ENCODE results near the gene AMDHD2. TPM values are rescaled to one million over a fixed set of nuclear protein-coding genes. Genes with fewer than 3 reads are reported as not detected.

AMDHD2 gene
- total RNA-seq, 4 donors from 2014 or later: 20.0 to 33.2 (median 26.4) TPM

DNA sequence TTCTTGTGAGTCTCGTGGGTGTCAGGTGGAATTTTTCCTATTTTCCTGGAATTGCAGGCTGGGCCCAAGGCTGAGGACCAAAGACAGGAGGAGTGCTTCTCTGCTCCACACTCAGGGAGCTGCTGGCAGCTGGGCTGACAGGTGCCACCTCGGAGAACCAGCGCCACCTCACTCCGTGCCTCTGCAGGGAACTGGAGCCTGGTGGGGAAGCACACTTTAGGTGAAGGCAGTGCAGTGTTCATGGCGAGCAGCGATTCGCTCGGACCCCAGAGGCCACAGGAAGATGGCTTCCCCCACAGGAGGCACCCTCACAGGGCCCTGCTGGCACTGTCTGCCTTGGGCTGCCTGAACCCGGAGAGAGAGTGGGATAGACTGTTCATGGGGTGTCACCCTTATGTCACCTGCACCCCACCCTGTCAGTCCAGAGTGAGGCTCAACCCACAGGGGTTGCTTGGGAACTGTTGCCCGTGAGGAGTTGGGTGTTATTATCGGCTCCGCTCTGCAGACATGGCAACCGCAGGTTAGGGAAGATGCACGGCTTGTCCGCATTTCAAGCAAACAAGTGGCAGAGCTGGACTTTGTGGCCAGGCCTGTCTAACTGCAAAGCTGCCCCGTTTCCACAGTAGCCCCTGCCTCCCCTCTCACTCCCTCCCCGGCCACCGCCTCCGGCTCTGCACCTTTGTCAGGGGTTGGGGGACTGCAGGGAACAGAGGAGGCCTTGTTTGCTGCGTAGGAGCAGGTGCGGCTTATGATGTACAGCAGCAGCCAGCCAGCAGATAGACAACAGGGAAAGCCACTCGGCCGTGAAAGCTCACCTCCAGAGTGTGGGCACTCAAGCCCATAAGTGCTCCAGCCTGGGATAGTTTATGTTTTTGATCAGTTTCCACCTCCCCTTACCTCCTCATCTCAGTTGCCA is 29.7 kb upstream of the AMDHD2 start:
- intact Hi-C loops (cut with DNase I): no loop called here
- peaks cover 0 to 16% (median 5%) of the 10 kb centered on the region in 4 donors for H3K36me3 ChIP-seq
- no peak overlapping the region for H3K27ac ChIP-seq (replicated peaks in 1 of 4)
- H3K27me3 ChIP-seq: no peaks in the 10 kb centered on the region
- no peaks in the 10 kb centered on the region for H3K9me3 ChIP-seq
- 91% methylated on average over 19 of the region's 23 CpGs for WGBS
- no peak overlapping the region for H3K4me3 ChIP-seq
- no peak for TF ChIP-seq POLR2A (IDR thresholded peaks at IDR 0.05; ENCODE audit: low read depth)
- no peak for TF ChIP-seq EP300 (IDR thresholded peaks at IDR 0.05)
- no peak for TF ChIP-seq POLR2AphosphoS5 (IDR thresholded peaks at IDR 0.05)
- no peak for TF ChIP-seq CTCF (IDR thresholded peaks at IDR 0.05)
- DNase-seq (ENCODE audit: extremely low spot score): no peak
- peaks cover 7 to 17% (median 13%) of the 10 kb centered on the region in 4 donors for H3K4me1 ChIP-seq

GRCh38 chr16:2492292-2492691 is 27.9 kb upstream of the AMDHD2 start:
- H3K9me3 ChIP-seq: no peaks in the 10 kb centered on the region
- WGBS: 88% methylated on average over 7 of the region's 13 CpGs
- TF ChIP-seq CTCF (IDR thresholded peaks at IDR 0.05) (no peak), POLR2A (IDR thresholded peaks at IDR 0.05; ENCODE audit: low read depth) (no peak), POLR2AphosphoS5 (IDR thresholded peaks at IDR 0.05) (no peak), EP300 (IDR thresholded peaks at IDR 0.05) (no peak)
- peaks cover 13 to 24% (median 18%) of the 10 kb centered on the region in 4 donors for H3K36me3 ChIP-seq
- H3K27ac ChIP-seq (replicated peaks in 1 of 4): no peak overlapping the region
- no peak for DNase-seq (ENCODE audit: extremely low spot score)
- peaks cover 5 to 8% (median 7%) of the 10 kb centered on the region in 4 donors for H3K4me1 ChIP-seq
- H3K4me3 ChIP-seq: no peak overlapping the region
- H3K27me3 ChIP-seq: no peaks in the 10 kb centered on the region
- intact Hi-C loops (cut with DNase I): no loop called here

DNA sequence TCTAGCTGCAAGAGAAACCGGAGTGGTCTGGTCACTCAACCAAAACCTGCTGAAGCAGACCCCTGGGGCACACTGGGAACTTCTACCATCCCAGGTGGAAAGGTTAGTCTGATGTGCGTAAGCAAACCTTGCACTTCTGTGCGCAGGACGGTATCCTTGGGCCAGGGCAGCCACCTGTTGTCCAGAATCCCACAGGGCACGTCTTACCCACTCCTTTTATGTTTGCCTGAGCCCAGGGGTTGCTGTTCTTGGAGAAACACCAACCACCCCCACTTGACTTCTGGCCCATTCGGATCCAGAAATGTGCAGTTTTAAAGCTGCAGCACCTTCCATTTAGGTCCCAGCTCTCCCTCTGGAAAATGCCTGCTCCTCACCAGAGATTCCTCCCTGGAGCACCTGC is 26.6 kb upstream of the AMDHD2 start:
- WGBS: 92% methylated on average over 6 of the region's 6 CpGs
- Histone ChIP-seq H3K27me3 (no peaks in the 10 kb centered on the region), H3K4me3 (no peak overlapping the region), H3K36me3 (peaks cover 13 to 37% (median 25%) of the 10 kb centered on the region in 4 donors), H3K4me1 (peaks cover 17 to 19% (median 18%) of the 10 kb centered on the region in 4 donors), H3K9me3 (no peaks in the 10 kb centered on the region), H3K27ac (replicated peaks in 1 of 4) (no peak overlapping the region)
- intact Hi-C loops (cut with DNase I): no loop called here
- TF ChIP-seq CTCF (IDR thresholded peaks at IDR 0.05): no peak
- TF ChIP-seq POLR2AphosphoS5 (IDR thresholded peaks at IDR 0.05): no peak
- TF ChIP-seq POLR2A (IDR thresholded peaks at IDR 0.05; ENCODE audit: low read depth): no peak
- DNase-seq (ENCODE audit: extremely low spot score): no peak

- no peaks in the 10 kb centered on the region for H3K9me3 ChIP-seq
- H3K27ac ChIP-seq (replicated peaks in 1 of 4): no peak overlapping the region
- H3K4me1 ChIP-seq: peaks cover 20 to 25% (median 23%) of the 10 kb centered on the region in 4 donors
- H3K36me3 ChIP-seq: peaks cover 13 to 46% (median 32%) of the 10 kb centered on the region in 4 donors
- intact Hi-C loops (cut with DNase I): no loop called here
- TF ChIP-seq POLR2AphosphoS5 (IDR thresholded peaks at IDR 0.05) (no peak), CTCF (IDR thresholded peaks at IDR 0.05) (no peak), POLR2A (IDR thresholded peaks at IDR 0.05; ENCODE audit: low read depth) (no peak), EP300 (IDR thresholded peaks at IDR 0.05) (no peak)
- DNase-seq (ENCODE audit: extremely low spot score): no peak
- WGBS: 95% methylated on average over 5 of the region's 5 CpGs
- H3K27me3 ChIP-seq: no peaks in the 10 kb centered on the region
- no peak overlapping the region for H3K4me3 ChIP-seq
Observed at GRCh38 chr16:2494616-2495015, 25.6 kb upstream of the AMDHD2 start.
